SU-DHL-6 (cell line): ENCODE measurements around the gene UBXN4.
"Not testable (repeated sequence)": the region's sequence is repeated elsewhere in the genome, so short reads cannot be mapped to it uniquely, and the experiment has no call there.

Experiments
- H2AFZ ChIP-seq: fragments of 200-600 bp; sonication (generic); 2 replicates; pipeline ENCODE4 v1.6.1; 2014; ENCODE audit warnings: low read depth, mild to moderate bottlenecking, moderate library complexity, mixed read lengths, antibody characterized with exemption, low read length; ENCODE audit not compliant: severe bottlenecking
- H3F3A ChIP-seq: fragments of 200-600 bp; shearing (Covaris generic); 2 replicates; pipeline ENCODE4 v1.6.0; 2016; ENCODE audit warnings: antibody characterized with exemption, mild to moderate bottlenecking; ENCODE audit not compliant: insufficient read depth
- H3K27ac ChIP-seq: fragments of 200-600 bp; sonication (generic); 2 replicates; pipeline ENCODE4 v1.5.1; 2016; ENCODE audit warnings: low read depth, mild to moderate bottlenecking, low read length, moderate library complexity, mixed read lengths
- H3K27me3 ChIP-seq: fragments of 200-600 bp; sonication (generic), shearing (Covaris generic); 2 replicates; pipeline ENCODE4 v1.6.0; 2014; ENCODE audit warnings: mild to moderate bottlenecking, low read length
- H3K36me3 ChIP-seq: fragments of 200-600 bp; sonication (generic); 2 replicates; pipeline ENCODE4 v1.6.1; 2014; ENCODE audit warnings: mild to moderate bottlenecking, low read length, mixed read lengths
- H3K4me2 ChIP-seq: fragments of 300-600, 200-600 bp; shearing (Covaris generic), sonication (generic); 2 replicates; pipeline ENCODE4 v1.6.0; 2014; ENCODE audit warnings: low read length, low read depth, mild to moderate bottlenecking; ENCODE audit not compliant: poor library complexity, severe bottlenecking
- H3K4me3 ChIP-seq: fragments of 200-600 bp; sonication (generic); 2 replicates; pipeline ENCODE4 v1.5.1; 2014; ENCODE audit warnings: antibody characterized with exemption, low read length, mild to moderate bottlenecking, mixed read lengths; ENCODE audit not compliant: insufficient read depth, poor library complexity, severe bottlenecking
- H3K79me2 ChIP-seq: fragments of 200-600 bp; sonication (generic); 2 replicates; pipeline ENCODE4 v1.6.1; 2014; ENCODE audit warnings: mild to moderate bottlenecking, low read length, moderate library complexity; ENCODE audit not compliant: insufficient read depth
- H3K9ac ChIP-seq: fragments of 200-600 bp; sonication (generic); 2 replicates; pipeline ENCODE4 v1.7.0; 2014; ENCODE audit warnings: mild to moderate bottlenecking, low read length
- H3K9me2 ChIP-seq: fragments of 200-600 bp; sonication (generic); replicated peaks from 2 replicates; pipeline ENCODE4 v1.6.1; 2014; ENCODE audit warnings: low read length; ENCODE audit not compliant: insufficient read depth
- H3K9me3 ChIP-seq: fragments of 200-600 bp; sonication (generic); 2 replicates; pipeline ENCODE4 v1.6.1; 2014; ENCODE audit warnings: low read length, mixed read lengths; ENCODE audit not compliant: insufficient read depth
- H4K20me1 ChIP-seq: fragments of 200-600 bp; sonication (generic); 2 replicates; pipeline ENCODE4 v1.6.1; 2014; ENCODE audit warnings: low read depth, mild to moderate bottlenecking, antibody characterized with exemption, low read length, moderate library complexity, mixed read lengths
- CTCF ChIP-seq: fragments of 200-600 bp; sonication (generic); IDR thresholded peaks from one replicate; pipeline ENCODE4 v1.5.1; 2017; ENCODE audit warnings: antibody characterized with exemption, mild to moderate bottlenecking, low read length, moderate library complexity; ENCODE audit not compliant: insufficient read depth, poor library complexity, severe bottlenecking
- EZH2phosphoT487 ChIP-seq: fragments of 200-600 bp; sonication (generic), shearing (Covaris generic); conservative IDR thresholded peaks from 2 replicates; pipeline ENCODE4 v1.6.1; 2018; ENCODE audit warnings: mild to moderate bottlenecking, antibody characterized with exemption, low read length, moderate library complexity, mixed read lengths

The UBXN4 gene

DNA sequence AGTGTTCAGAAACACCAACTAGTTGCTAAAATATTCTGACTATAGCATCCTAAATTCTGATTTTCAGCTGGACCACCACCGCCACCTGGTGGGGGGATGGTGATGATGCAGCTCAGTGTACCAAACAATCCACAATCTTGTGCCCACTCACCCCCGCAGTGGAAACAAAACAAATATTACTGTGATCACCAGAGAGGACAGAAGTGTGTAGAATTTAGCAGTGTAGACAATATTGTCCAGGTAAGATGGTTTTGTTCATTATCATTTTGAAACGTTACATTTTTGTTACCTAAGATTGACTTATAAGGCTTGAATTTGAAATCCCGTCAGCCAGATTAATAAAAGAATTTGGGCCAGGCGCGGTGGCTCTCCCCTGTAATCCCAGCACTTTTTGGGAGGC, 31.7 kb upstream of the UBXN4 start:
- Histone ChIP-seq H3K27me3 (no peaks in the 10 kb centered on the region), H3K9me2 (no peaks in the 10 kb centered on the region), H3K4me2 (no peak overlapping the region), H3K4me3 (no peak overlapping the region), H3K9ac (no peak overlapping the region), H3F3A (peaks cover 21% of the 10 kb centered on the region), H2AFZ (no peak overlapping the region), H3K36me3 (peaks cover 4% of the 10 kb centered on the region; the same call in 1 of the 2 replicates), H3K79me2 (no peaks in the 10 kb centered on the region), H4K20me1 (no peaks in the 10 kb centered on the region), H3K27ac (no peak overlapping the region), H3K9me3 (no peaks in the 10 kb centered on the region)
- TF ChIP-seq CTCF (peak; percentile 96), EZH2phosphoT487 (no peak)

GRCh38 chr2:135715086-135715485, 26.6 kb upstream of the UBXN4 start:
- not testable (repeated sequence) for H3K4me3 ChIP-seq, H3K27me3 ChIP-seq, H3K9me2 ChIP-seq, H3K27ac ChIP-seq, H3F3A ChIP-seq, H3K4me2 ChIP-seq, H2AFZ ChIP-seq, H3K79me2 ChIP-seq, H3K9ac ChIP-seq, H4K20me1 ChIP-seq, H3K9me3 ChIP-seq
- peaks cover 12% of the 10 kb centered on the region; the same call in 1 of the 2 replicates for H3K36me3 ChIP-seq

- Histone ChIP-seq H2AFZ (no peak overlapping the region), H4K20me1 (no peaks in the 10 kb centered on the region)
These were observed 13.5 kb upstream of the UBXN4 start for GRCh38 chr2:135728064-135728743.

More at GRCh38 chr2:135728064-135728743, 13.5 kb upstream of the UBXN4 start:
- H3K27me3 ChIP-seq = no peaks in the 10 kb centered on the region
- no peaks in the 10 kb centered on the region for H3K79me2 ChIP-seq
- no peak overlapping the region for H3K4me3 ChIP-seq
- no peak overlapping the region for H3K4me2 ChIP-seq
- no peak overlapping the region for H3K27ac ChIP-seq
- no peaks in the 10 kb centered on the region; the same call in 1 of the 2 replicates for H3K36me3 ChIP-seq
- no peaks in the 10 kb centered on the region for H3K9me2 ChIP-seq
- H3F3A ChIP-seq = no peaks in the 10 kb centered on the region; the same call in 1 of the 2 replicates
- no peaks in the 10 kb centered on the region for H3K9me3 ChIP-seq
- H3K9ac ChIP-seq = no peak overlapping the region
- no peak for TF ChIP-seq CTCF
- TF ChIP-seq EZH2phosphoT487 = no peak
